C4-2B (cell line): ENCODE data around the gene ESRRA.

Experiments
- CTCF ChIP-seq: fragments of 450-650 bp; conservative IDR thresholded peaks from 2 replicates; pipeline ENCODE4 v1.5.1; 2017; ENCODE audit warnings: mild to moderate bottlenecking
- ZFX ChIP-seq: fragments of 450-650 bp; IDR thresholded peaks from 2 replicates; pipeline ENCODE4 v1.6.1; 2017

GRCh38 chr11:64296830-64297698 lies 8.3 kb upstream of the ESRRA start:
- TF ChIP-seq CTCF = no peak
- no peak for TF ChIP-seq ZFX
